GM21717 (cell line): ENCODE results near the gene MPRIP.

ENCODE experiments used
- ATAC-seq: cut with Tn5 transposase; IDR thresholded peaks from one replicate; pipeline ENCODE4 v1.9.1; 2021; ENCODE audit warnings: mild to moderate bottlenecking, moderate library complexity; ENCODE audit not compliant: unreplicated experiment

Gene MPRIP

GRCh38 chr17:17106756-17107155 is 64.5 kb downstream of the MPRIP start:
- ATAC-seq, result no peak

- no peak for ATAC-seq
These were observed 65.0 kb downstream of the MPRIP start for GRCh38 chr17:17107281-17107680.

GRCh38 chr17:17107891-17108431 is 65.7 kb downstream of the MPRIP start:
- ATAC-seq, result no peak

GRCh38 chr17:17108451-17109049 is 66.3 kb downstream of the MPRIP start:
- ATAC-seq, result no peak

- ATAC-seq, result no peak
These were observed 67.0 kb downstream of the MPRIP start for GRCh38 chr17:17109256-17109655.

- ATAC-seq, result no peak
These were observed 67.7 kb downstream of the MPRIP start for GRCh38 chr17:17109907-17110306.

GRCh38 chr17:17110520-17110919 is 68.3 kb downstream of the MPRIP start:
- no peak for ATAC-seq

- ATAC-seq, result no peak
These were observed 69.4 kb downstream of the MPRIP start for GRCh38 chr17:17111401-17112393.

- ATAC-seq, result no peak
These were observed 70.5 kb downstream of the MPRIP start for GRCh38 chr17:17112628-17113200.

GRCh38 chr17:17114592-17115225 is 72.5 kb downstream of the MPRIP start:
- ATAC-seq, result no peak

- no peak for ATAC-seq
These were observed 73.4 kb downstream of the MPRIP start for GRCh38 chr17:17115620-17116019.

- no peak for ATAC-seq
These were observed 74.1 kb downstream of the MPRIP start for GRCh38 chr17:17116406-17116805.

- ATAC-seq, result no peak
These were observed 75.7 kb downstream of the MPRIP start for GRCh38 chr17:17117923-17118322.

- ATAC-seq, result no peak
These were observed 76.1 kb downstream of the MPRIP start for GRCh38 chr17:17118399-17118798.

GRCh38 chr17:17119106-17119505 is 76.8 kb downstream of the MPRIP start:
- ATAC-seq, result no peak

- ATAC-seq, result no peak
These were observed 77.3 kb downstream of the MPRIP start for GRCh38 chr17:17119533-17119932.

GRCh38 chr17:17120294-17120693 is 78.0 kb downstream of the MPRIP start:
- no peak for ATAC-seq

- no peak for ATAC-seq
These were observed 78.4 kb downstream of the MPRIP start for GRCh38 chr17:17120701-17121100.

- no peak for ATAC-seq
These were observed 78.9 kb downstream of the MPRIP start for GRCh38 chr17:17121162-17121561.

GRCh38 chr17:17122781-17123483 is 80.7 kb downstream of the MPRIP start:
- no peak for ATAC-seq
